Left renal pelvis (tissue), 4 donors: ENCODE data around the gene FSIP1. TPM values are rescaled to one million over a fixed set of nuclear protein-coding genes. Genes with fewer than 3 reads are reported as not detected.

Experiments
- DNase-seq, 4 donors: peaks; one replicate each; pipeline ENCODE4 v3.0.0-alpha.2; 2013; ENCODE audit warnings: low read depth in 4 of 4, low spot score in 3 of 4
- polyA plus RNA-seq, 4 donors: library from polyadenylated mRNA; unstranded; fragments of 120-200 nt; gene quantifications; one replicate each; pipeline ENCODE4 v1.2.1, GENCODE V29; 2013; ENCODE audit not compliant: insufficient read length in 4 of 4

FSIP1 gene
- polyA plus RNA-seq, 4 donors, result 0.26 to 4.0 (median 1.8) TPM

GRCh38 chr15:39625451-39625850, 157.2 kb downstream of the FSIP1 start:
- no peak for DNase-seq

GRCh38 chr15:39624806-39625205, 157.8 kb downstream of the FSIP1 start:
- no peak for DNase-seq

GRCh38 chr15:39623529-39623931, 159.1 kb downstream of the FSIP1 start:
- DNase-seq, result no peak

GRCh38 chr15:39622660-39623516, 159.8 kb downstream of the FSIP1 start:
- no peak for DNase-seq

GRCh38 chr15:39621976-39622375, 160.7 kb downstream of the FSIP1 start:
- no peak for DNase-seq

GRCh38 chr15:39621210-39621609, 161.4 kb downstream of the FSIP1 start:
- no peak for DNase-seq

GRCh38 chr15:39618063-39618823, 164.4 kb downstream of the FSIP1 start:
- DNase-seq, result no peak

GRCh38 chr15:39616731-39617455, 165.7 kb downstream of the FSIP1 start:
- DNase-seq, result no peak

GRCh38 chr15:39613861-39614260, 168.8 kb downstream of the FSIP1 start:
- DNase-seq, result no peak

- DNase-seq, result no peak
These were observed 169.4 kb downstream of the FSIP1 start for GRCh38 chr15:39613271-39613670.

- DNase-seq, result no peak
These were observed 172.0 kb downstream of the FSIP1 start for GRCh38 chr15:39610665-39611064.

GRCh38 chr15:39609166-39609916, 173.3 kb downstream of the FSIP1 start:
- DNase-seq, result no peak

GRCh38 chr15:39608185-39609139, 174.2 kb downstream of the FSIP1 start:
- no peak for DNase-seq

GRCh38 chr15:39605146-39605545, 177.5 kb downstream of the FSIP1 start:
- DNase-seq, result no peak

GRCh38 chr15:39602143-39602542, 180.5 kb downstream of the FSIP1 start:
- DNase-seq, result no peak

- DNase-seq, result no peak
These were observed 182.8 kb downstream of the FSIP1 start for GRCh38 chr15:39599871-39600270.

- no peak for DNase-seq
These were observed 183.4 kb downstream of the FSIP1 start for GRCh38 chr15:39598958-39599845.

- DNase-seq, result no peak
These were observed 184.3 kb downstream of the FSIP1 start for GRCh38 chr15:39598186-39598850.
